Right lobe of liver (tissue), 4 donors: ENCODE measurements around the gene WAS.

Source experiments
- POLR2A ChIP-seq: fragments of 450-650 bp; IDR thresholded peaks from one replicate; pipeline ENCODE4 v1.6.1; 2017; ENCODE audit warnings: antibody characterized with exemption, mild to moderate bottlenecking
- TF ChIP-seq, protein P1 (sequence below), 4 donors: fragments of 200-600 bp in 3 of 4; fragments of 450-650 bp in 1 of 4; IDR thresholded peaks; one replicate each; pipeline versions ENCODE4 v1.5.1 to v1.8.0; 2016 to 2022; ENCODE audit warnings: antibody characterized with exemption in 4 of 4, mild to moderate bottlenecking in 2 of 4
- donor health status: DM: no; HTN: no; CAD: no.
- donor health status: DM: no; HTN: no; CAD: no.
- donor health status: DM: no; HTN: yes; CAD: no.

DNA sequence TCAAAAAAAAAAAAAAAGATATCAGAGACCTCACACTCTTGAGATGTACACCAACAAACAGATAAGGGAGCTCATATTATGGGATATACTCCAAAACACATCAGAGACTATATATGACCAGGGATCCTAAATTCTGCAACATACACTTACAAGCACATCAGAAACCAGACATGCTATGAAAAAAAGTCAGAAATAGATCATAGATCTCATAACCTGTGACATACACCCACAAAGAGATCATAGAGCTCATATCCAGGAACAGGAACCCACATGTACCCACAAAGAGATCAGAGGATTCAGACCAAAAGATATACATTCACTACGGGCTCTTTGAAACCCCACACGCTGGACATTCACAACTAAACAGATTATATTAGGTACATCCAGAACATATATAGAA, 43.0 kb downstream of the WAS start:
- TF ChIP-seq POLR2A: no peak
- TF ChIP-seq, protein P1, sequence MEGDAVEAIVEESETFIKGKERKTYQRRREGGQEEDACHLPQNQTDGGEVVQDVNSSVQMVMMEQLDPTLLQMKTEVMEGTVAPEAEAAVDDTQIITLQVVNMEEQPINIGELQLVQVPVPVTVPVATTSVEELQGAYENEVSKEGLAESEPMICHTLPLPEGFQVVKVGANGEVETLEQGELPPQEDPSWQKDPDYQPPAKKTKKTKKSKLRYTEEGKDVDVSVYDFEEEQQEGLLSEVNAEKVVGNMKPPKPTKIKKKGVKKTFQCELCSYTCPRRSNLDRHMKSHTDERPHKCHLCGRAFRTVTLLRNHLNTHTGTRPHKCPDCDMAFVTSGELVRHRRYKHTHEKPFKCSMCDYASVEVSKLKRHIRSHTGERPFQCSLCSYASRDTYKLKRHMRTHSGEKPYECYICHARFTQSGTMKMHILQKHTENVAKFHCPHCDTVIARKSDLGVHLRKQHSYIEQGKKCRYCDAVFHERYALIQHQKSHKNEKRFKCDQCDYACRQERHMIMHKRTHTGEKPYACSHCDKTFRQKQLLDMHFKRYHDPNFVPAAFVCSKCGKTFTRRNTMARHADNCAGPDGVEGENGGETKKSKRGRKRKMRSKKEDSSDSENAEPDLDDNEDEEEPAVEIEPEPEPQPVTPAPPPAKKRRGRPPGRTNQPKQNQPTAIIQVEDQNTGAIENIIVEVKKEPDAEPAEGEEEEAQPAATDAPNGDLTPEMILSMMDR (IDR thresholded peaks at IDR 0.05): no peak
